H1 (cell line): ENCODE data around the gene FIGNL2. TPM values are rescaled to one million over a fixed set of nuclear protein-coding genes. Genes with fewer than 3 reads are reported as not detected.

ENCODE experiments used
- CTCF ChIA-PET: fragments of 300-600 bp; sonication (Branson Sonifier 250); formaldehyde crosslinking; loops from one replicate; lab custom pipeline; 2021; ENCODE audit not compliant: partially characterized antibody; lab: Charles Lee
- POLR2A ChIA-PET: fragments of 300-600 bp; sonication (Branson Sonifier 250); formaldehyde crosslinking; loops from one replicate; lab custom pipeline; 2021; ENCODE audit warnings: inconsistent platforms; ENCODE audit not compliant: partially characterized antibody; lab: Charles Lee
- DNase-seq, 2 experiments: peaks; one replicate each; pipeline versions ENCODE4 v3.0.0 to v3.0.0-alpha.2; 2010 to 2022; ENCODE audit warnings: low spot score in 2 of 2, low read depth in 1 of 2, mixed read lengths in 1 of 2
- FAIRE-seq: peaks from 2 replicates; lab custom pipeline; 2011; peaks lifted over from hg19 to GRCh38; lab: Jason Lieb, UNC
- H2AFZ ChIP-seq: 2 replicates; pipeline ENCODE4 v1.8.1; 2012; ENCODE audit warnings: low read length, inconsistent platforms
- H2AK5ac ChIP-seq: 2 replicates; pipeline ENCODE4 v1.6.1; 2013; ENCODE audit warnings: low read depth, low read length
- H2BK120ac ChIP-seq: replicated peaks from 2 replicates; pipeline ENCODE3; 2013; ENCODE audit warnings: low read depth, low read length, inconsistent platforms
- H2BK12ac ChIP-seq: 2 replicates; pipeline ENCODE4 v1.6.1; 2013; ENCODE audit warnings: low read depth, low read length
- H2BK15ac ChIP-seq: 2 replicates; pipeline ENCODE4 v1.6.1; 2013; ENCODE audit warnings: low read length
- H2BK20ac ChIP-seq: 2 replicates; pipeline ENCODE4 v1.6.1; 2013; ENCODE audit warnings: low read length
- H2BK5ac ChIP-seq: 2 replicates; pipeline ENCODE4 v1.6.1; 2013; ENCODE audit warnings: low read depth, low read length
- H3K14ac ChIP-seq: 2 replicates; pipeline ENCODE4 v1.6.1; 2013; ENCODE audit warnings: inconsistent platforms; ENCODE audit not compliant: insufficient read length
- H3K18ac ChIP-seq: 2 replicates; pipeline ENCODE4 v1.6.1; 2013; ENCODE audit warnings: low read length; ENCODE audit errors: extremely low read depth
- H3K23ac ChIP-seq: 2 replicates; pipeline ENCODE4 v1.6.1; 2013; ENCODE audit warnings: inconsistent platforms; ENCODE audit not compliant: insufficient read length
- H3K23me2 ChIP-seq: 2 replicates; pipeline ENCODE4 v1.6.1; 2013; ENCODE audit warnings: low read depth, low read length
- H3K27ac ChIP-seq: 2 replicates; pipeline ENCODE4 v1.6.1; 2011; ENCODE audit warnings: low read depth, low read length, inconsistent platforms
- H3K27me3 ChIP-seq, 4 experiments: replicated peaks in 1 of 4; 1 replicate in 1 of 4; 2 replicates in 3 of 4; pipeline versions ENCODE4 v1.6.1 to v1.8.1; 2011 to 2013; ENCODE audit warnings: low read length in 3 of 4, mild to moderate bottlenecking in 3 of 4, inconsistent platforms in 2 of 4, mixed read lengths in 2 of 4, moderate library complexity in 1 of 4; ENCODE audit not compliant: control insufficient read depth in 3 of 4, insufficient read depth in 3 of 4; ENCODE audit errors: extremely low read depth in 1 of 4
- H3K36me3 ChIP-seq, 4 experiments: 2 replicates each; pipeline versions ENCODE4 v1.6.1 to v1.8.1; 2011 to 2013; ENCODE audit warnings: mild to moderate bottlenecking in 4 of 4, low read length in 3 of 4, moderate library complexity in 2 of 4, control low read depth in 1 of 4, inconsistent platforms in 1 of 4; ENCODE audit not compliant: insufficient read depth in 4 of 4, control insufficient read depth in 2 of 4
- H3K4ac ChIP-seq: replicated peaks from 2 replicates; pipeline ENCODE3; 2013; ENCODE audit warnings: low read length, low read depth, mixed read lengths, inconsistent platforms; ENCODE audit not compliant: insufficient read length
- H3K4me1 ChIP-seq, 4 experiments: replicated peaks in 1 of 4; 1 replicate in 1 of 4; 2 replicates in 3 of 4; pipeline versions ENCODE4 v1.6.1 to v1.8.1; 2011 to 2013; ENCODE audit warnings: low read length in 3 of 4, inconsistent platforms in 2 of 4, mixed read lengths in 1 of 4; ENCODE audit not compliant: insufficient read depth in 4 of 4, control insufficient read depth in 3 of 4
- H3K4me2 ChIP-seq, 2 experiments: 2 replicates each; pipeline versions ENCODE4 v1.6.1 to v1.8.1; 2011 to 2013; ENCODE audit warnings: low read depth in 2 of 2, low read length in 2 of 2, control low read depth in 1 of 2, inconsistent platforms in 1 of 2, mild to moderate bottlenecking in 1 of 2; ENCODE audit not compliant: insufficient read depth in 1 of 2
- H3K4me3 ChIP-seq, 4 experiments: fragments of 200-600, 300-600 bp in 1 of 4; sonication (generic), shearing (Covaris generic), sonication (Bioruptor Twin) in 1 of 4; 2 replicates each; pipeline versions ENCODE4 v1.5.1 to v1.8.1; 2011 to 2016; ENCODE audit warnings: low read length in 4 of 4, low read depth in 3 of 4, control low read depth in 2 of 4, inconsistent platforms in 2 of 4, mild to moderate bottlenecking in 2 of 4, mixed read lengths in 1 of 4, moderate library complexity in 1 of 4; ENCODE audit not compliant: insufficient read depth in 2 of 4; ENCODE audit errors: extremely low read depth in 1 of 4
- H3K56ac ChIP-seq: replicated peaks from 2 replicates; pipeline ENCODE3; 2013; ENCODE audit warnings: low read depth, mild to moderate bottlenecking, mixed read lengths, low read length, inconsistent platforms; ENCODE audit not compliant: insufficient read length
- H3K79me1 ChIP-seq: 2 replicates; pipeline ENCODE4 v1.6.1; 2013; ENCODE audit warnings: low read depth, low read length, control low read depth
- H3K79me2 ChIP-seq, 2 experiments: 2 replicates each; pipeline versions ENCODE4 v1.6.1 to v1.8.1; 2012 to 2013; ENCODE audit warnings: low read length in 2 of 2, mild to moderate bottlenecking in 2 of 2, inconsistent platforms in 1 of 2; ENCODE audit not compliant: insufficient read depth in 2 of 2, control insufficient read depth in 1 of 2
- H3K9ac ChIP-seq, 4 experiments: replicated peaks in 1 of 4; 1 replicate in 1 of 4; 2 replicates in 3 of 4; pipeline versions ENCODE4 v1.6.1 to v1.8.1; 2011 to 2013; ENCODE audit warnings: low read depth in 3 of 4, low read length in 3 of 4, control low read depth in 2 of 4, mild to moderate bottlenecking in 2 of 4, moderate library complexity in 2 of 4, inconsistent platforms in 1 of 4; ENCODE audit errors: extremely low read depth in 1 of 4
- H3K9me3 ChIP-seq, 2 experiments: 2 replicates each; pipeline versions ENCODE4 v1.6.1 to v1.8.1; 2012 to 2013; ENCODE audit warnings: mild to moderate bottlenecking in 2 of 2, moderate library complexity in 2 of 2, control low read depth in 1 of 2, inconsistent platforms in 1 of 2, low read depth in 1 of 2, low read length in 1 of 2, mixed read lengths in 1 of 2; ENCODE audit not compliant: insufficient read depth in 2 of 2
- H4K20me1 ChIP-seq, 2 experiments: replicated peaks in 1 of 2; 2 replicates each; pipeline versions ENCODE3 to v1.8.1; 2011 to 2013; ENCODE audit warnings: inconsistent platforms in 2 of 2, low read length in 2 of 2, mild to moderate bottlenecking in 1 of 2; ENCODE audit not compliant: insufficient read depth in 2 of 2, control insufficient read depth in 1 of 2
- H4K5ac ChIP-seq: 2 replicates; pipeline ENCODE4 v1.6.1; 2013; ENCODE audit warnings: low read length, low read depth, mixed read lengths, inconsistent platforms; ENCODE audit not compliant: insufficient read length
- H4K8ac ChIP-seq: 2 replicates; pipeline ENCODE4 v1.8.0; 2013; ENCODE audit warnings: mild to moderate bottlenecking, moderate library complexity, low read length, inconsistent platforms; ENCODE audit not compliant: insufficient read depth; ENCODE audit errors: extremely low read depth
- H4K91ac ChIP-seq: replicated peaks from 2 replicates; pipeline ENCODE3; 2013; ENCODE audit warnings: low read length, mixed read lengths, inconsistent platforms; ENCODE audit not compliant: insufficient read length
- BACH1 ChIP-seq: IDR thresholded peaks from 2 replicates; pipeline ENCODE4 v1.6.1; 2012; ENCODE audit warnings: low read length, improper control_type of control experiment
- CEBPB ChIP-seq: IDR thresholded peaks from 2 replicates; pipeline ENCODE4 v1.6.1; 2012; ENCODE audit warnings: low read depth, low read length
- EP300 ChIP-seq, 2 experiments: IDR thresholded peaks; 1 replicate in 1 of 2; 2 replicates in 1 of 2; pipeline ENCODE4 v1.6.1; 2011 to 2012; ENCODE audit warnings: low read depth in 2 of 2, low read length in 2 of 2, mild to moderate bottlenecking in 2 of 2, borderline replicate concordance in 1 of 2, inconsistent platforms in 1 of 2, moderate library complexity in 1 of 2
- KDM4A ChIP-seq: IDR thresholded peaks from one replicate; pipeline ENCODE4 v1.7.1; 2012; ENCODE audit warnings: low read depth, mild to moderate bottlenecking, moderate library complexity, low read length, inconsistent platforms; ENCODE audit not compliant: severe bottlenecking
- POLR2AphosphoS5 ChIP-seq: IDR thresholded peaks from 2 replicates; pipeline ENCODE4 v1.6.1; 2011; ENCODE audit warnings: low read depth, low read length
- POU5F1 ChIP-seq: IDR thresholded peaks from 2 replicates; pipeline ENCODE4 v1.6.1; 2011; ENCODE audit warnings: low read depth, mild to moderate bottlenecking, low read length, moderate library complexity
- SIN3A ChIP-seq, 2 experiments: IDR thresholded peaks in 1 of 2; conservative IDR thresholded peaks in 1 of 2; 2 replicates each; pipeline ENCODE4 v1.6.1; 2011 to 2012; ENCODE audit warnings: low read length in 2 of 2, improper control_type of control experiment in 1 of 2, low read depth in 1 of 2, mild to moderate bottlenecking in 1 of 2
- SIX5 ChIP-seq: IDR thresholded peaks from 2 replicates; pipeline ENCODE4 v1.6.1; 2011; ENCODE audit warnings: mild to moderate bottlenecking, low read depth, low read length
- SP1 ChIP-seq: IDR thresholded peaks from 2 replicates; pipeline ENCODE4 v1.6.1; 2011; ENCODE audit warnings: low read depth, low read length
- ZNF274 ChIP-seq: IDR thresholded peaks from 2 replicates; pipeline ENCODE4 v1.7.0; 2012; ENCODE audit warnings: low read length, borderline replicate concordance; ENCODE audit errors: extremely low read depth
- WGBS, 2 experiments: shearing (Covaris generic) in 1 of 2; methylation state at CpG; one replicate each; pipeline versions ENCODE4 v1.1.6 to v1.1.7; 2013 to 2015; ENCODE audit warnings: low lambda C conversion rate in 2 of 2, mixed read lengths in 2 of 2, inconsistent platforms in 1 of 2, low coverage in 1 of 2, missing lambda C conversion rate in 1 of 2; ENCODE audit not compliant: insufficient replicate concordance in 2 of 2, insufficient coverage in 1 of 2, insufficient read length in 1 of 2; ENCODE audit errors: extremely low coverage in 1 of 2, missing lambda C conversion rate in 1 of 2; 5-methylcytosine and 5-hydroxymethylcytosine counted together
- polyA plus RNA-seq, 7 experiments: library from polyadenylated mRNA; depleted of rRNA in 3 of 7; stranded (reverse) in 5 of 7; unstranded in 2 of 7; fragments of >200 nt in 5 of 7; fragments of 200-250 nt in 2 of 7; gene quantifications; 1 replicate in 5 of 7; 2 replicates in 1 of 7; 4 replicates in 1 of 7; pipeline versions ENCODE4 v1.2.1 to v1.2.3, GENCODE V29; 2011 to 2013; ENCODE audit warnings: missing spikeins in 2 of 7, mixed read lengths in 2 of 7
- total RNA-seq: library from RNA; stranded (reverse); fragmentation: NEBNext Ultra II Directional; extraction: Animal tissue kit (Norgen Biotek cat#: 25700); gene quantifications from 2 replicates; pipeline ENCODE4 v1.2.1, GENCODE V29; 2021
- TF ChIP-seq, protein P1 (sequence below): IDR thresholded peaks from 2 replicates; pipeline ENCODE4 v1.6.1; 2012; ENCODE audit warnings: inconsistent platforms

Gene FIGNL2
- total and polyA plus RNA-seq, 2 of the 8 experiments (the other 6 are each of a cell fraction or from before 2014, with no cell fraction given), result 6.5 to 7.1 TPM

DNA sequence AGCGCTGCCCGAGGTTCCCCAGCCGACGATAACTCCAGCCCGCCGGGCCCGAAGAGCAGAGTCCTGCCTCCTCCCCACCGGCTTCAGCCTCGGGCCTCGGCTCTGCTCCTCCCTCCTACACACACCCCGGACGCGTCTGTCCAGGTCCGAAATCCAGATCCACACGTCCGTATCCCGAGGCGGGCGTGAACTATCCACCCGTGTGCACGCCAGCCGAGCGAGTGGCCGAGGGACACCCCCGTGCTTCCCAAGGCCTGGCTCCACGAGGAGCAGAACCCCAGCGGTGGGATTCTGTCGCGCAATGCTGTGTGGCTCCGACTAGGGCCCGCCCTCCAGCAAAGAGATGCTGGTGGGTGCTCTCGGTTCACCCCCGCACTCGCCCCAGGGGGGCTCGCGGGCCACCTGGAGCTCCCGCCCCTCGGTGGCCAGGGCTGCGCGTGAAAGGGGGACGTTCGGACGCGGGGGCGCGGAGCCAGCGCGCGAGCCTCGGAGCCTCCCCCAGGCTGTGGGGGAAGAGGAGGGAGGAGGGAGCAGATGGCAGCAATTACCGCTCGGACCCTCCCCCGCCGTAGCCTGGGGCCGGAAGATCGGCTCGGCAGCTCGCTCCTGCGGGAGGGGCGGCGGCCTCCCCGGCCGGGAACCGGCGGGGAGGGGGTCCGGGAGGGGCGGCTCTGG lies 20.4 kb upstream of the FIGNL2 start:
- FAIRE-seq, result no peak
- H3K79me1 ChIP-seq, result no peaks in the 10 kb centered on the region
- TF ChIP-seq, protein P1, sequence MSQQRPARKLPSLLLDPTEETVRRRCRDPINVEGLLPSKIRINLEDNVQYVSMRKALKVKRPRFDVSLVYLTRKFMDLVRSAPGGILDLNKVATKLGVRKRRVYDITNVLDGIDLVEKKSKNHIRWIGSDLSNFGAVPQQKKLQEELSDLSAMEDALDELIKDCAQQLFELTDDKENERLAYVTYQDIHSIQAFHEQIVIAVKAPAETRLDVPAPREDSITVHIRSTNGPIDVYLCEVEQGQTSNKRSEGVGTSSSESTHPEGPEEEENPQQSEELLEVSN, result no peak; the same call in 1 of the 2 replicates
- TF ChIP-seq SIX5 (no peak), CEBPB (no peak), SP1 (no peak), POU5F1 (no peak), ZNF274 (no peak), BACH1 (no peak), EP300 (IDR thresholded peaks at IDR 0.05; ENCODE audit: borderline replicate concordance in 1 of 2, low read depth in 2 of 2, low read length in 2 of 2) (no peak), KDM4A (peak; percentile 74), SIN3A (conservative IDR thresholded peaks at IDR 0.05 in 1 of 2, IDR thresholded peaks at IDR 0.05 in 1 of 2; ENCODE audit: low read depth in 1 of 2, low read length in 2 of 2) (no peak), POLR2AphosphoS5 (no peak)

More for the DNA sequence above, 20.4 kb upstream of the FIGNL2 start:
- Histone ChIP-seq H2AK5ac (no peak overlapping the region), H4K5ac (no peak overlapping the region), H2BK5ac (peak overlapping the region; percentile 49; the same call in 1 of the 2 replicates), H3K27ac (no peak overlapping the region), H4K20me1 (no peaks in the 10 kb centered on the region), H3K23ac (no peak overlapping the region), H3K36me3 (no peaks in the 10 kb centered on the region), H2BK15ac (peak overlapping the region; percentile 95; the same call in 1 of the 2 replicates), H3K9me3 (no peaks in the 10 kb centered on the region), H4K91ac (peak overlapping the region; percentile 89), H3K4ac (no peak overlapping the region), H2BK12ac (peak overlapping the region; percentile 99), H3K9ac (peak overlapping the region in 3 of 4 experiments; percentile 16 to 40 (median 20); a peak in 2 of 7 replicates), H3K23me2 (peaks cover 17% of the 10 kb centered on the region; the same call in 1 of the 2 replicates), H3K56ac (no peak overlapping the region), H3K27me3 (peaks cover 0 to 29% (median 24%) of the 10 kb centered on the region in 4 experiments; a peak in 6 of 7 replicates), H2BK20ac (peak overlapping the region; percentile 80; the same call in 1 of the 2 replicates), H3K18ac (peak overlapping the region; percentile 95), H3K79me2 (no peaks in the 10 kb centered on the region), H4K8ac (peak overlapping the region; percentile 81), H3K4me2 (peak overlapping the region; percentile 95 to 96), H3K4me1 (peaks cover 15 to 48% (median 36%) of the 10 kb centered on the region in 4 experiments), H3K4me3 (peak overlapping the region; percentile 66 to 85 (median 72)), H2AFZ (peak overlapping the region; percentile 48; the same call in 1 of the 2 replicates), H3K14ac (no peak overlapping the region), H2BK120ac (no peak overlapping the region)
- WGBS, 2 experiments, result 5% methylated on average over 42 of the region's 67 CpGs; no CpG with 5 or more reads in 1 of the 2 experiments
- ChIA-PET POLR2A (interaction anchor here (1.0 to 11.2 kb wide), 5 partner anchors 7 to 33 kb away, joined by 3 to 107 read pairs (median 3); partner anchors contain the start of gene FIGNL2), CTCF (interaction anchor here (0.6 to 10.6 kb wide), 11 partner anchors 10 to 180 kb away, joined by 3 to 139 read pairs (median 14); partner anchors contain the start of gene ANKRD33)
- peak in 1 of 2 experiments; percentile 70 for DNase-seq
